ENCODE results near the gene ICAM2. TPM values are rescaled to one million over a fixed set of nuclear protein-coding genes. Genes with fewer than 3 reads are reported as not detected.

The ICAM2 gene
- total and polyA plus RNA-seq, 9 donors, result 26.4 to 35.1 (median 31.4) TPM

DNA sequence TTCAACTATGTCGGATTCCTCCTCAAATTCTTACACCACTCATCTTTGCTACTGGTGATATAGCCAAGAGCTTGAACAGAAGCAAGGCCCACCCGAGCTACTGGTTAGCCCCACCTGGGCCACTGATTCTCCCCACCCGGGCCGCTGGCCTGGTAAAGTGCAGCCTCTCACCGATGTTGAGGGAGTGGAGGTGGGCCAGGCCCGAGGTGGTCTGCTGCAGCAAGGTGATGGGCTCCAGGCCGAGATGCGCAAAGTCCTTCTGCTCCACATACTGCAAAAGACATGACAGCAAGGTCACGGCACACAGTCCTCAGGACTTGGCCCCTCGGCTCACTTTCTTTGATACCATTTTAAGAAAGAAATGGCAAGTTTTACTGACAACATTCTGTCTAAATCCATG is 32.7 kb upstream of the ICAM2 start:
- H3K4me3 ChIP-seq (ENCODE audit: low read length), result no peak overlapping the region
- WGBS (ENCODE audit: insufficient coverage), result 100% methylated on average over 3 of the region's 10 CpGs

DNA sequence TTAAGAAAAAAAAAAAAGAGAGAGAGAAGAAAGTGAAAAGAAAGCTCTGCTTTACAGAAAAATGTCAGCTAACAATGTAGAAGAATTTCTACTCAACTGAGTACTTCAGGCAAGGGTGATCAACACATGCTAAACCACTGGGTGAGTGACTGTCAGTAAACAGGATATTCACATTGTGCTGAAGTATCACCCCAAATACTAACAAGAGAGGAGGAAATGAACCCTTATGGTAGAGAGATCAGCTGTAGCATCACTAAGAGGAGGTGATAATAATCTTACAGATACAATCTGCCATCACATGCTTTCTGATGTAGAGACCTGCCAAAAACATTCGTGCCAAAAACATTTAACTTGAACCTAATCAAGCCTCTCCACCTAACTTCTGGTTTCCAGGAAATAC is 30.7 kb upstream of the ICAM2 start:
- H3K27ac ChIP-seq (ENCODE audit: low read length), result no peak overlapping the region
- peaks cover 45% of the 10 kb centered on the region for H3K36me3 ChIP-seq (ENCODE audit: control insufficient read depth, insufficient read depth, low read length)
- no CpG with 5 or more reads among the region's 1 CpG for WGBS (ENCODE audit: insufficient coverage)

More for the DNA sequence above, 32.7 kb upstream of the ICAM2 start:
- H3K4me1 ChIP-seq (ENCODE audit: control insufficient read depth, insufficient read depth, low read length), result no peaks in the 10 kb centered on the region
- DNase-seq, result no peak
- no peaks in the 10 kb centered on the region for H3K27me3 ChIP-seq (ENCODE audit: control insufficient read depth, insufficient read depth, low read length)
- no peaks in the 10 kb centered on the region for H3K9me3 ChIP-seq (replicated peaks; ENCODE audit: control insufficient read depth, low read depth, low read length)
- peaks cover 44% of the 10 kb centered on the region for H3K36me3 ChIP-seq (ENCODE audit: control insufficient read depth, insufficient read depth, low read length)
- no peak overlapping the region for H3K27ac ChIP-seq (ENCODE audit: low read length)

DNA sequence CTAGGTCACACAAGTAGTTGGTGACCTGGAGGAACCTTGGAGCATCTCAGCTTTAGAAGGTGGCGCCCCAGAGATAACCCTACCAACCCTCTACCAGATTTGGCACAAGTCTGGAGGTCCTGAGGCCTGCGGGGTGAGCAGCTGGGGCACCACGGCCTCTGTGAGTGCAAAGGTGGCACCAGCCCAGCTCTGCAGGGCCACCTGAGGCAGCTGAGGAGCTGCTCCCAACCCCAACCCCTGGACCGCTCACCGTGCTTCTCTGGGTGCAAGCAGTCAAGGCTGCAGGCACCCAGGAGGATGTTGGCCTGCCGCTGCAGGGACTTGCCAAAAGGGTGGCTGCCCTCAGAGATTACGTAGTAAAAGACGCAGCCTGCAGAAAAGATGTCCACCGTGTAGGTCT is 28.4 kb upstream of the ICAM2 start:
- H3K4me1 ChIP-seq (ENCODE audit: control insufficient read depth, insufficient read depth, low read length), result no peaks in the 10 kb centered on the region
- 93% methylated on average over 8 of the region's 9 CpGs for WGBS (ENCODE audit: insufficient coverage)
- H3K27me3 ChIP-seq (ENCODE audit: control insufficient read depth, insufficient read depth, low read length), result no peaks in the 10 kb centered on the region
- no peaks in the 10 kb centered on the region for H3K9me3 ChIP-seq (replicated peaks; ENCODE audit: control insufficient read depth, low read depth, low read length)
- no peak for DNase-seq
- no peak overlapping the region for H3K27ac ChIP-seq (ENCODE audit: low read length)
- H3K4me3 ChIP-seq (ENCODE audit: low read length), result no peak overlapping the region
- H3K36me3 ChIP-seq (ENCODE audit: control insufficient read depth, insufficient read depth, low read length), result peaks cover 56% of the 10 kb centered on the region

More for the DNA sequence above, 30.7 kb upstream of the ICAM2 start:
- no peaks in the 10 kb centered on the region for H3K9me3 ChIP-seq (replicated peaks; ENCODE audit: control insufficient read depth, low read depth, low read length)
- no peak overlapping the region for H3K4me3 ChIP-seq (ENCODE audit: low read length)
- no peak for DNase-seq
- no peaks in the 10 kb centered on the region for H3K27me3 ChIP-seq (ENCODE audit: control insufficient read depth, insufficient read depth, low read length)
- no peaks in the 10 kb centered on the region for H3K4me1 ChIP-seq (ENCODE audit: control insufficient read depth, insufficient read depth, low read length)

DNA sequence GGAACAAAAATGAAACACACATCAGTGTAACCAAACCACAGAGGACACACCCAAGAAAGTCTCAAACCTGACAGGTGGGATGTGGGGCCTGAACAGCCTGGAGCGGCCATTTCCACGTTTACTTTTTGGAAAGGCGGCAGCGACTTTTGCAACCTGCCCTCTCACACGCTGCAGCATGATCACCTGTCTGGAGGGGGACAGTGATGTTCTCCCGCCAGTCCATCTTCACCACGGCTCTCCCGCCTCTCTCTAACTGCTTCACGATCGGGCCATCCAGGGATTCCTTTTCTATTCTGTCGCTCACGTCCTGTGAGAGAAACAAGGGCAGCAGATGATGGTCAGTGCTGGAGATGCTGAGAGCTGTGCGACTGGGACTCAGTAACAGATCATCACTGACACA is 24.7 kb upstream of the ICAM2 start:
- no peaks in the 10 kb centered on the region for H3K9me3 ChIP-seq (replicated peaks; ENCODE audit: control insufficient read depth, low read depth, low read length)
- H3K4me1 ChIP-seq (ENCODE audit: control insufficient read depth, insufficient read depth, low read length), result no peaks in the 10 kb centered on the region
- no peaks in the 10 kb centered on the region for H3K27me3 ChIP-seq (ENCODE audit: control insufficient read depth, insufficient read depth, low read length)
- no peak overlapping the region for H3K4me3 ChIP-seq (ENCODE audit: low read length)
- WGBS (ENCODE audit: insufficient coverage), result 90% methylated on average over 11 of the region's 13 CpGs
- no peak for DNase-seq
- H3K36me3 ChIP-seq (ENCODE audit: control insufficient read depth, insufficient read depth, low read length), result peaks cover 59% of the 10 kb centered on the region
- H3K27ac ChIP-seq (ENCODE audit: low read length), result no peak overlapping the region

DNA sequence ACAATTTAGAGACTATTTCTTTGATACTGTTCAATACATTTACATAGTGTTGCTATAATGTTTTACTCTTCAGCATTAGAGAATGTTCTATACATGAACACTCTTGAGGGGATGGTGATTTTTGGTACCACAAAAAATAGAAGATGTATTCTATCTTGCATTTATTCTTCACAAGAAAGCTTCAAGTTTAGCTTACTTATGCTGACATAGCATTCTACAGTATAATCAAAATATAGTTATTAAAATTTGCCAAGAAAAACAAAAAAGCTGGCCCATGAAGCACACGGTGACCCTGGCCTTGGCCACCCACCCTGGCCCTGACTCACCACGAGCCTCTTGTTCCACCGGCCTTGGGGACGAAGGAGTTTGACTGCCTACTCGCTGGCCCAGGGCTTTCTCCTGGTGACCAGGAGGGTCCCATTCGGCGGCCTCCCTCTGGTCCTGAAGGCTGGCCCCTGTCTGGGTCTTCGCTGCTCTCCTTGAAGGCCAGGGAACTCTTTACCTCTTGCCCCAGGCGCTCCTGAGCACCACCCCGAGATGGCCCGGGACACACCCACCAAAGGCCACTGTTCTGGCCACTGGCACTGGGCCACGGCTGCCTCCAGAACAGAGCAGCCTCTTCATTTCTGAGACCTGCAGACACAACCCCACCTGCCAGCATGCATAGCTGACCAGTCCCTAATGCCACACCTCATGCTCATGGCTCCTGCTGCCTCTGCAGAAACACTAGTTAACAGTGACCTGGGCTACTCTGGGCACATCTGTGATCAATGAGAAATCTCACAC is 22.5 kb upstream of the ICAM2 start:
- no peaks in the 10 kb centered on the region for H3K4me1 ChIP-seq (ENCODE audit: control insufficient read depth, insufficient read depth, low read length)
- peaks cover 43% of the 10 kb centered on the region for H3K36me3 ChIP-seq (ENCODE audit: control insufficient read depth, insufficient read depth, low read length)
- H3K4me3 ChIP-seq (ENCODE audit: low read length), result no peak overlapping the region
- H3K27ac ChIP-seq (ENCODE audit: low read length), result no peak overlapping the region
- DNase-seq, result no peak
- no peaks in the 10 kb centered on the region for H3K27me3 ChIP-seq (ENCODE audit: control insufficient read depth, insufficient read depth, low read length)
- no peaks in the 10 kb centered on the region for H3K9me3 ChIP-seq (replicated peaks; ENCODE audit: control insufficient read depth, low read depth, low read length)
- WGBS (ENCODE audit: insufficient coverage), result 91% methylated on average over 12 of the region's 12 CpGs

DNA sequence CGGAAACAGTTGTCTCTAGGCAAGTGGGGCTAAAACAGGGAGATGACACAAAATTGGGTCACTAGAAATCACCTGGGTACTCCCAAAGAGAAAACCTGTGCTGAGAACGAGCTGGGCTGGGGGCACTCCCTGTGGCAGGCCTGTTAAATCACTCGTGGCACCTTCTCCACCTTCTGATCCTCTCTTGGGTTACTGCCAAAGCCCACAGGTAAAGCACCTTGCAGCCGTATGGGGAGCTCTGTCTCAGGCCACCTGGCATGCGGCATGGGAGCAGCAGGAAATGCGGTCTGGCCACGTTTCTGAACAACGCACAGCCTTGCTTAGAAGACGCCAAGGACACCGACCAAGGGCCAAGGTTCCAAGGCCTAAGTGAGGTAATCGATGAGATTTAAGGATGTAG is 21.5 kb upstream of the ICAM2 start:
- Histone ChIP-seq H3K27me3 (ENCODE audit: control insufficient read depth, insufficient read depth, low read length) (no peaks in the 10 kb centered on the region), H3K4me1 (ENCODE audit: control insufficient read depth, insufficient read depth, low read length) (no peaks in the 10 kb centered on the region), H3K9me3 (replicated peaks; ENCODE audit: control insufficient read depth, low read depth, low read length) (no peaks in the 10 kb centered on the region), H3K4me3 (ENCODE audit: low read length) (no peak overlapping the region), H3K36me3 (ENCODE audit: control insufficient read depth, insufficient read depth, low read length) (peaks cover 43% of the 10 kb centered on the region), H3K27ac (ENCODE audit: low read length) (no peak overlapping the region)
- WGBS (ENCODE audit: insufficient coverage), result 77% methylated on average over 8 of the region's 11 CpGs
- no peak for DNase-seq

DNA sequence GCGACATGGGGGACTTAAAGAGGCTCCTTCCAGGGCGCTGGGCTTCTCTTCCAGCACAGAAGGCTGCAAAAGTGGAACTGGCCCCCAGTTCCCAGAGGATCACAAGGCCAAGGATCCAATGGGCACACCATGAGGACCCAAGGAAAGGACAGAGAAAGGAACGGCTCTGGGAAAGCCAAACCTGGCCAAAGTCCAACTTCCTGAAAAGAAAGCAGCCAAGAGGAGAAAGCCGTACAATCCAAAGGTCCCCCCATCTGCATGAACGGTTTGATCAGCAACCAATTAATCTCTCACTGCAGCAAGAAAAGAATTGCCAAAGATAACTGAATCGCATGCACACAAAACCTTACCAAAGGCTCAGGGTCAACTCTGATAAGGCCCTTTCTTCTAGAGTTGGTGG is 19.8 kb upstream of the ICAM2 start:
- Histone ChIP-seq H3K4me1 (ENCODE audit: control insufficient read depth, insufficient read depth, low read length) (no peaks in the 10 kb centered on the region), H3K36me3 (ENCODE audit: control insufficient read depth, insufficient read depth, low read length) (peaks cover 30% of the 10 kb centered on the region), H3K4me3 (ENCODE audit: low read length) (no peak overlapping the region), H3K9me3 (replicated peaks; ENCODE audit: control insufficient read depth, low read depth, low read length) (no peaks in the 10 kb centered on the region), H3K27ac (ENCODE audit: low read length) (no peak overlapping the region), H3K27me3 (ENCODE audit: control insufficient read depth, insufficient read depth, low read length) (no peaks in the 10 kb centered on the region)
- 43% methylated on average over 5 of the region's 6 CpGs for WGBS (ENCODE audit: insufficient coverage)
- DNase-seq, result no peak

DNA sequence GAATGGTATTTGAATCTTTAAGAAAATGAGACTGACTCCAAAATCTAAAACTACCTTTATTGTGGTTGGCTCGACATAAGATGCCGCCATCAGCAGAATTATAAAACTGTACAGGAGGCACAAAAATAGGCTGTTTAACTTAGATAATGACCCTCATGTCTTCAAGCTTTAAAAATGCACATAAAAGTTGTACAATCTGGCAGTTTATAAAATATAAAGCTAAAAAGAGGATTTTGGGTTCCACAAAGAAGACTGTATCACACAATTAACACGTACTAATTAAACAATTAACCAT is 18.6 kb upstream of the ICAM2 start:
- no CpG with 5 or more reads among the region's 3 CpGs for WGBS (ENCODE audit: insufficient coverage)
- no peaks in the 10 kb centered on the region for H3K9me3 ChIP-seq (replicated peaks; ENCODE audit: control insufficient read depth, low read depth, low read length)
- H3K36me3 ChIP-seq (ENCODE audit: control insufficient read depth, insufficient read depth, low read length), result peaks cover 19% of the 10 kb centered on the region
- no peaks in the 10 kb centered on the region for H3K27me3 ChIP-seq (ENCODE audit: control insufficient read depth, insufficient read depth, low read length)
- DNase-seq, result no peak
- no peak overlapping the region for H3K27ac ChIP-seq (ENCODE audit: low read length)
- H3K4me1 ChIP-seq (ENCODE audit: control insufficient read depth, insufficient read depth, low read length), result no peaks in the 10 kb centered on the region
- H3K4me3 ChIP-seq (ENCODE audit: low read length), result no peak overlapping the region

DNA sequence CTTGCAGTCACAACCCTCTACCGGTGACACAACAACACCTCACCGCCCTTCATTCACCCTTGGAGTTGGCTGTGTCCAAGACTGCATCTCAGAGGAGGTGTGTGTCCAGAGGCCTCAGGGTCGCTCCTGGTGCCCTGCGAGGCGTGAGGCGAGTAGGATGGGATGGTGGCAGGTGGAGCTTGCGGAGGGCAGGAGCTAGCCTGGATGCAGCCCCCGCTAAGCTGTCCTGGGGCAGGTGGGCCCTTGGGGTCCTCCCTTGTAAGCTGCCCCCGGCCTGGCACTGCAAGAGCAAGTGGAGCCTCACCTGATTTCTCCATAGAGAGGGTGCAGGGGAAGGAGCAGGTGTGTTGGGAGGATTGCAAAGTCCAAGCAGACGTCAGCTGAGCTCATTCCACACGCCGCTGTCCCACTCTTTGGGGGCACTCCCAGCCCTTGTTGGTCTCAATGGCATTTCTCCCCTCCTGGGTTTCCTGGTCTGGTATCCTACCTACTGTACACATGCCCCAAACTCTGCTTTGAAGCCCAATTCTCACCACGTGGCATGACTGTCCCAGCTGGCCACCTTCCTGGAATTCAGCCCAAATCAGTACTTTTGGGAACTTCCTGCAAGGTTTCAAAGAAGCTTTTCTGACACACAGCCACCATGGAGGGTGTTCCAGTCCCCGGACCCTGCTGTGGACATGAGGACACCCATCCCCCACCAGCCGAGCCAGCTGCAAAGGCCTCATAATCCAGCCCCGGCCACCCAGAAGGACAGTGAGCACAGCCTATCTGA is 18.1 kb upstream of the ICAM2 start:
- H3K27ac ChIP-seq (ENCODE audit: low read length), result no peak overlapping the region
- H3K9me3 ChIP-seq (replicated peaks; ENCODE audit: control insufficient read depth, low read depth, low read length), result no peaks in the 10 kb centered on the region
- no peak overlapping the region for H3K4me3 ChIP-seq (ENCODE audit: low read length)
- H3K27me3 ChIP-seq (ENCODE audit: control insufficient read depth, insufficient read depth, low read length), result no peaks in the 10 kb centered on the region
- DNase-seq, result no peak
- H3K36me3 ChIP-seq (ENCODE audit: control insufficient read depth, insufficient read depth, low read length), result peaks cover 14% of the 10 kb centered on the region
- WGBS (ENCODE audit: insufficient coverage), result 93% methylated on average over 9 of the region's 16 CpGs
- no peaks in the 10 kb centered on the region for H3K4me1 ChIP-seq (ENCODE audit: control insufficient read depth, insufficient read depth, low read length)

DNA sequence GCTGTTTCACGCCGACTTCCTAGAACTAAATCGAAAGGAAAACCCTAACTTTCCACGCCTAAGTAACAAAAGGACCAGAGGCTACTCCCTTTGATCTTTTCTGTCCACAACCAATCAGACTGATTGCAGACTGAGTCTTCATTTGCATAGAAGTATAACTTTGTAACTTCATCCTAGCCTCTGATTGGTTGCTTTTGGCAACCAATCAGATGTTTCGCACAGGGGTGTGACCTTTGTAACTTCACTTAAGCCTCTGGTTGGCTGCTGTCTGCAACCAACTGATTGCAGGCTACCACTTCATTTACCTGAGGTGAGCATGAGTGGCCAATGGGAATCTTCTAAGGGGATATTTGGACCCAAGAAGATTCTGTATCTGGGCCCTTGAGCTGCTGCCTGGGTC is 17.4 kb upstream of the ICAM2 start:
- no peak for DNase-seq
- H3K4me1 ChIP-seq (ENCODE audit: control insufficient read depth, insufficient read depth, low read length), result no peaks in the 10 kb centered on the region
- H3K36me3 ChIP-seq (ENCODE audit: control insufficient read depth, insufficient read depth, low read length), result peaks cover 6% of the 10 kb centered on the region
- no peak overlapping the region for H3K4me3 ChIP-seq (ENCODE audit: low read length)
- H3K9me3 ChIP-seq (replicated peaks; ENCODE audit: control insufficient read depth, low read depth, low read length), result no peaks in the 10 kb centered on the region
- no peak overlapping the region for H3K27ac ChIP-seq (ENCODE audit: low read length)
- WGBS (ENCODE audit: insufficient coverage), result no CpG with 5 or more reads among the region's 5 CpGs
- no peaks in the 10 kb centered on the region for H3K27me3 ChIP-seq (ENCODE audit: control insufficient read depth, insufficient read depth, low read length)
